Measurements from ENCODE around the gene CYFIP2. TPM values are rescaled to one million over a fixed set of nuclear protein-coding genes. Genes with fewer than 3 reads are reported as not detected.
A peak's percentile ranks its signal among the peaks of the same experiment; 100 is the strongest.

The CYFIP2 gene
- total RNA-seq, 4 donors from 2014 or later, result 4.2 to 10.3 (median 8.1) TPM

DNA sequence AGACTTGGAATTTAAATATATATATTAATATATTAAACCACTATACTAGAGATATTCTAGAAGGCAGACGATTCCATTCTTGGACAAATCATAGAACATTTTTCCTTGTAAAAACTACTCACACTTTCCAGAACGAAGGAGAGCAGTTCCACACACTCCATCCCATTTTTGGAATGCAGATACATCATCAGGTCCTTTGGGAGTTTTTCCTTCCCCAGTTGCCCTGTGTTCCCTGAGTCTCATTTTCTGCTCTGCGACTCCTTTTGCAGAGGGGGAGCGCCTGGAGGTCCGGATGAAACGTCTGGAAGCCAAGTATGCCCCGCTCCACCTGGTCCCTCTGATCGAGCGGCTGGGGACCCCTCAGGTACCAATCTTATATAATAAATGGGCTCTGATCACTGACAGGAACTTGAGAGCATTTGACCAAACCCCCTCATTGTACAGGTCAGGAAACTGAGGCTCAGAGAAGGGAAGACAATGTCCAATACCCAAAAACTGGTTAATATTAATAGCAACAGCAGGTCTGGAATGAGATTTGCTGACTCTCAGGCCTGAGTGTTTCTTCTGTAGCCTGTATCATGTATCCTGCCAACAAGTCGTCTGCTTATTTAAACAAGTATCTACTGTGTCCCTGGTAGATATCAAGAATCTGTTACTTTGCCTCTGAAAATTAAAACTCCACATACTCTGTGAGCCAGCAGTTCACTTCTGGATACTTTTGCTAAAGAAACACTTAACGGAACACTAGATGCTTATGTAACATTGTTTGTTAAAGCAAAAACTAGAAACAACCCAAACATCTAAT is 117.3 kb downstream of the CYFIP2 start:
- peaks cover 5 to 12% (median 9%) of the 10 kb centered on the region in 3 donors for H3K4me1 ChIP-seq
- H3K27ac ChIP-seq, result peak overlapping the region in 3 of 4 donors; percentile 74 to 79 (median 74)
- no peak for TF ChIP-seq POLR2A (IDR thresholded peaks at IDR 0.05)
- TF ChIP-seq, protein P1, sequence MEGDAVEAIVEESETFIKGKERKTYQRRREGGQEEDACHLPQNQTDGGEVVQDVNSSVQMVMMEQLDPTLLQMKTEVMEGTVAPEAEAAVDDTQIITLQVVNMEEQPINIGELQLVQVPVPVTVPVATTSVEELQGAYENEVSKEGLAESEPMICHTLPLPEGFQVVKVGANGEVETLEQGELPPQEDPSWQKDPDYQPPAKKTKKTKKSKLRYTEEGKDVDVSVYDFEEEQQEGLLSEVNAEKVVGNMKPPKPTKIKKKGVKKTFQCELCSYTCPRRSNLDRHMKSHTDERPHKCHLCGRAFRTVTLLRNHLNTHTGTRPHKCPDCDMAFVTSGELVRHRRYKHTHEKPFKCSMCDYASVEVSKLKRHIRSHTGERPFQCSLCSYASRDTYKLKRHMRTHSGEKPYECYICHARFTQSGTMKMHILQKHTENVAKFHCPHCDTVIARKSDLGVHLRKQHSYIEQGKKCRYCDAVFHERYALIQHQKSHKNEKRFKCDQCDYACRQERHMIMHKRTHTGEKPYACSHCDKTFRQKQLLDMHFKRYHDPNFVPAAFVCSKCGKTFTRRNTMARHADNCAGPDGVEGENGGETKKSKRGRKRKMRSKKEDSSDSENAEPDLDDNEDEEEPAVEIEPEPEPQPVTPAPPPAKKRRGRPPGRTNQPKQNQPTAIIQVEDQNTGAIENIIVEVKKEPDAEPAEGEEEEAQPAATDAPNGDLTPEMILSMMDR (IDR thresholded peaks at IDR 0.05), result no peak
- 82 to 83% methylated on average over 10 to 11 of the region's 11 CpGs for WGBS, 2 donors
- H3K9me3 ChIP-seq, result no peaks in the 10 kb centered on the region
- no peak for DNase-seq
- H3K36me3 ChIP-seq, result no peaks in the 10 kb centered on the region
- intact Hi-C loops (cut with DNase I), result no loop called here
- no peak overlapping the region for H3K4me3 ChIP-seq
- no peaks in the 10 kb centered on the region for H3K27me3 ChIP-seq

DNA sequence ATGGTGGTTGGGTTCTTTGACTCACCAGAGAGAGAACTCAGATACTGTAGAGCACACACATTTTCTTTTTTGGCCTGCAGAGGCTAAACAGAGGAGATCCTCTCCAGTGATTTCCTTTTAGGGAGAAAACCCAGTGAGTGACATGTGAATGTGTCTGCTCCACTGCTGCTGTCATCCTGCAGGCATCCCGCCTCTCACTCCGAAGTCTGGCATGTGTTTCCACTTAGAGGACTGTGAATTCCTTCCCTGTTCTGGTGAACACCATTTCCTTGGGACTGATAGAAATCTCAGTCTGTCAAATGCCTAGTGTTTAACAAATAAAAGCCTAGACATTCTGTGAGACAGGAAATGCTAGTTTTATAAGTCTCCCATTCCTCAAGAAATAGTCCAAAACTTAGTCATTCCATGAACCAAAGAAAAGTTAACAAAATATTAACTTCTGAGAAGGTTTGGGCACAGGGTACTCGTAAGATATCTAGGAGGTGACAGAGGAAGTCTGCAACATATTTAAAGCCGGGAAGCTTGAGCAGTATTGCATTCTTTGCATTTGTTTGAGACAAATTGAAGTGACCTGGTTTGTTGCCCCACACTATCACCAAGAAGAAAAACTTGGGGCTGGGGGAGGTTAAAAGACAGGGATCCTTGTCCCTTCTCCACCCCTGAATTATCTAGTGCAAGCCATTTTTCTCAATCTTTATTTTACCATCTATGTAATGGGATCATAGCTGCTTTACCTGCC is 119.2 kb downstream of the CYFIP2 start:
- TF ChIP-seq POLR2A (IDR thresholded peaks at IDR 0.05), result no peak
- TF ChIP-seq, protein P1 (IDR thresholded peaks at IDR 0.05), result no peak
- intact Hi-C loops (cut with DNase I), result no loop called here
- DNase-seq, result no peak
- WGBS, 2 donors, result 59 to 66% methylated on average over 4 of the region's 4 CpGs
- H3K4me1 ChIP-seq, result peaks cover 6 to 25% (median 12%) of the 10 kb centered on the region in 3 donors
- H3K4me3 ChIP-seq, result no peak overlapping the region
- H3K36me3 ChIP-seq, result no peaks in the 10 kb centered on the region
- peak overlapping the region in 3 of 4 donors; percentile 33 to 74 (median 74) for H3K27ac ChIP-seq
- H3K27me3 ChIP-seq, result no peaks in the 10 kb centered on the region
- H3K9me3 ChIP-seq, result no peaks in the 10 kb centered on the region

DNA sequence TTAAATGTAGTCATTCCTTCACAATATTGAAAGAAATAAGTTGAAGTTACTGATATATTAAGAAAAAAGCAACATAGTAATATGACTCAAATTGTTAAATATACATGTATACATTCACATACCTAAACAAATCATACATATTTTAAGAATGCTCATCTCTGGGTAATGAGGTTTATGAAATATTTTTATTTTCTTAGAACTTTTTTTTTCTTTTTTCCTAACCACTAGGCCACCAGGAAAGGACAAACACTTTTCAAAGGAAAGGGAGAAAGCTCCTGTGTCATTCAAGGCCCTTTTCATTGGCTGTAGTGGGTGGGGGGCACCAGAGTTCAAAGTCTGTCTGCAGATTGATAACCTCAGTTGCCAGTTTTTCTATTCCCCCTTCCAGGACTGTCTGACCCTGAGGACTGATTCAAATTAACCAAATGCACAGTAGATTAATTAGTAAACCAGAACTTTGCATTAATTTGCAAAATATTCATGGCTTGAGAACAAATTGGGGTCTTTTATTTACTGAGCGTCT is 121.2 kb downstream of the CYFIP2 start:
- Histone ChIP-seq H3K36me3 (no peaks in the 10 kb centered on the region), H3K4me3 (no peak overlapping the region), H3K27me3 (no peaks in the 10 kb centered on the region), H3K9me3 (no peaks in the 10 kb centered on the region), H3K27ac (peak overlapping the region in 3 of 4 donors; percentile 57 to 74 (median 73)), H3K4me1 (peaks cover 9 to 36% (median 21%) of the 10 kb centered on the region in 3 donors)
- no peak for DNase-seq
- intact Hi-C loops (cut with DNase I), result no loop called here
- TF ChIP-seq, protein P1 (IDR thresholded peaks at IDR 0.05), result no peak
- TF ChIP-seq POLR2A (IDR thresholded peaks at IDR 0.05), result no peak
- 38 to 50% methylated on average over 1 of the region's 1 CpG for WGBS, 2 donors

DNA sequence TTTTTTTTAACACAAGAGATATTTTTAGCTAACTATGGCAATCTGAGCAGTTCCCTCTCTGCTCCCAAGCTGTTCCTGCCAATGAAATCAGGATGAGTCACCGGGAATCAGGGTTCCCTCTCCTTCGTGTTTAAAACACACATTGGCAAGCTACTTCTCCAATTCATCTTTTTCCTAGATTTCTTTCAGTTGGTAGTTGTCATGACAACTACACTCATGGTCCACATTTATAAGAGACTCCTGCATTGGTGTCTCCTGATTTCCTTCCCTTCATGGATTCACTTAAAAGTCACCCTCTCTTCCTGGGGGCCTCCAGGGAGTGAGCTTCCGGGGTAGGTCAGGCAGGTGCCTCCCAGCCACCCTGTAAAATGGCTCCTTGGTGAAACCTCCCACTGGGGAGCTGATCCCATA is 121.8 kb downstream of the CYFIP2 start:
- no peaks in the 10 kb centered on the region for H3K9me3 ChIP-seq
- no peak for DNase-seq
- TF ChIP-seq, protein P1 (IDR thresholded peaks at IDR 0.05), result no peak
- no peak for TF ChIP-seq POLR2A (IDR thresholded peaks at IDR 0.05)
- peaks cover 9 to 36% (median 21%) of the 10 kb centered on the region in 3 donors for H3K4me1 ChIP-seq
- peak overlapping the region; percentile 16 to 77 (median 67) for H3K27ac ChIP-seq
- H3K27me3 ChIP-seq, result no peaks in the 10 kb centered on the region
- intact Hi-C loops (cut with DNase I), result no loop called here
- H3K36me3 ChIP-seq, result no peaks in the 10 kb centered on the region
- WGBS, 2 donors, result 27 to 38% methylated on average over 3 of the region's 3 CpGs
- H3K4me3 ChIP-seq, result no peak overlapping the region

Measured in esophagus squamous epithelium (tissue), 5 donors.